HepG2 (cell line): ENCODE results near the gene PTGR3. TPM values are rescaled to one million over a fixed set of nuclear protein-coding genes. Genes with fewer than 3 reads are reported as not detected.

Experiments
- ATAC-seq: fragments of 200-7000 bp; cut with Tn5 transposase; 3 replicates; pipeline ENCODE4 v1.9.1; 2020; ENCODE audit warnings: mild to moderate bottlenecking, moderate library complexity
- BruUV-seq: library from RNA; stranded (reverse); fragments of 400-500 nt; replicated peaks from 2 replicates; lab custom pipeline; 2021; lab: Mats Ljungman, UMichigan
- CTCF ChIA-PET: fragments of 300-600 bp; formaldehyde crosslinking; extraction: SDS; loops from one replicate; lab custom pipeline; 2021; ENCODE audit warnings: low total read pairs, inconsistent platforms, low intra/inter-chr PET ratio; lab: Yijun Ruan, JAX
- POLR2A ChIA-PET: fragments of 350-600 bp; sonication (Branson Sonifier 250); formaldehyde crosslinking; loops from one replicate; lab custom pipeline; 2020; ENCODE audit warnings: antibody characterized with exemption, inconsistent platforms; lab: Yijun Ruan, JAX
- DNase-seq: peaks from one replicate; pipeline ENCODE4 v3.0.0-alpha.2; 2015; ENCODE audit warnings: low spot score
- FAIRE-seq: peaks from 3 replicates; lab custom pipeline; 2011; peaks lifted over from hg19 to GRCh38; lab: Jason Lieb, UNC
- H2AFZ ChIP-seq: one replicate; pipeline ENCODE4 v1.6.1; 2011; ENCODE audit warnings: low read length, inconsistent platforms
- H3K27ac ChIP-seq: fragments of 300-600 bp; 3 replicates; pipeline ENCODE4 v1.8.0; 2011; ENCODE audit warnings: mixed run types, mild to moderate bottlenecking, mixed read lengths, low read length, inconsistent platforms; ENCODE audit not compliant: insufficient read depth; ENCODE audit errors: extremely low read length
- H3K27me3 ChIP-seq, 2 experiments: fragments of 200-600 bp in 1 of 2; 2 replicates in 1 of 2; 3 replicates in 1 of 2; pipeline versions ENCODE4 v1.6.0 to v1.8.0; 2011; ENCODE audit warnings: low read length in 2 of 2, mild to moderate bottlenecking in 2 of 2, moderate library complexity in 2 of 2, inconsistent platforms in 1 of 2; ENCODE audit not compliant: insufficient read depth in 2 of 2, control insufficient read depth in 1 of 2
- H3K36me3 ChIP-seq, 2 experiments: fragments of 200-600 bp in 1 of 2; replicated peaks in 1 of 2; 2 replicates in 1 of 2; 3 replicates in 1 of 2; pipeline versions ENCODE4 v1.5.1 to v1.8.0; 2011; ENCODE audit warnings: low read length in 2 of 2, inconsistent platforms in 1 of 2; ENCODE audit not compliant: insufficient read depth in 2 of 2, control insufficient read depth in 1 of 2
- H3K4me1 ChIP-seq: 2 replicates; pipeline ENCODE4 v1.5.1; 2012; ENCODE audit warnings: low read length, inconsistent platforms; ENCODE audit not compliant: insufficient read depth
- H3K4me2 ChIP-seq: 2 replicates; pipeline ENCODE4 v1.6.0; 2011; ENCODE audit warnings: low read depth, low read length, inconsistent platforms
- H3K4me3 ChIP-seq, 3 experiments: fragments of 200-600 bp in 1 of 3; sonication (generic), shearing (Covaris generic) in 1 of 3; replicated peaks in 1 of 3; 2 replicates each; pipeline ENCODE4 v1.5.1; 2011 to 2016; ENCODE audit warnings: low read length in 3 of 3, inconsistent platforms in 2 of 3, low read depth in 2 of 3, mild to moderate bottlenecking in 2 of 3, control low read depth in 1 of 3, mixed read lengths in 1 of 3; ENCODE audit not compliant: insufficient read depth in 1 of 3
- H3K79me2 ChIP-seq: one replicate; pipeline ENCODE4 v1.6.1; 2011; ENCODE audit warnings: low read length, inconsistent platforms; ENCODE audit not compliant: insufficient read depth
- H3K9ac ChIP-seq: 2 replicates; pipeline ENCODE4 v1.6.0; 2011; ENCODE audit warnings: mild to moderate bottlenecking, low read depth, low read length, inconsistent platforms; ENCODE audit not compliant: insufficient read depth
- H3K9me3 ChIP-seq: 2 replicates; pipeline ENCODE4 v1.5.1; 2012; ENCODE audit warnings: mild to moderate bottlenecking, low read length
- H4K20me1 ChIP-seq: 2 replicates; pipeline ENCODE4 v1.6.0; 2011; ENCODE audit warnings: inconsistent platforms, mild to moderate bottlenecking, low read length, moderate library complexity; ENCODE audit not compliant: insufficient read depth
- NFE2 ChIP-seq: sonication (generic); formaldehyde crosslinking; IDR thresholded peaks from 2 replicates; pipeline ENCODE4 v1.4.0; 2020; ENCODE audit warnings: missing genetic modification reagents
- ZNF232 ChIP-seq: sonication (generic); formaldehyde crosslinking; IDR thresholded peaks from 2 replicates; pipeline ENCODE4 v1.4.0; 2020; ENCODE audit warnings: missing genetic modification reagents, borderline replicate concordance
- ZNF646 ChIP-seq: sonication (generic); formaldehyde crosslinking; IDR thresholded peaks from 2 replicates; pipeline ENCODE4 v1.9.0; 2021; ENCODE audit warnings: mild to moderate bottlenecking, missing genetic modification reagents
- WGBS: methylation state at CpG from one replicate; pipeline ENCODE4 v1.1.6; 2017; ENCODE audit warnings: low lambda C conversion rate; 5-methylcytosine and 5-hydroxymethylcytosine counted together
- in situ Hi-C: cut with HindIII; loops from 2 replicates; pipeline ENCODE4 v1.10.0; 2017; ENCODE audit warnings: low pct_unique_long_range_greater_than_20kb; ENCODE audit not compliant: extremely low pct_ligation_motif_present
- intact Hi-C: fragments of 100-400 bp; cut with micrococcal nuclease; formaldehyde crosslinking; loops from one replicate; pipeline ENCODE4 v1.10.0; 2022; ENCODE audit not compliant: unreplicated experiment
- polyA plus RNA-seq, 8 experiments: library from polyadenylated mRNA; depleted of rRNA in 3 of 8; stranded (reverse) in 7 of 8; unstranded in 1 of 8; fragments of >200 nt; fragmentation: Illumina TruSeq in 4 of 8; extraction: Trizol in 4 of 8; gene quantifications; 2 replicates each; pipeline versions ENCODE4 v1.2.1 to v1.2.3, GENCODE V29; 2011 to 2016; ENCODE audit warnings: low read depth in 4 of 8, missing spikeins in 1 of 8, mixed read lengths in 1 of 8; ENCODE audit not compliant: insufficient read depth in 1 of 8
- total RNA-seq, 5 experiments: library from RNA; depleted of rRNA; stranded (reverse); fragments of >200 nt; fragmentation: Illumina TruSeq; extraction: Trizol; gene quantifications; 2 replicates each; pipeline ENCODE4 v1.2.3, GENCODE V29; 2016; ENCODE audit warnings: low read depth in 1 of 5

The PTGR3 gene
- total and polyA plus RNA-seq, 2 of the 13 experiments (the other 11 are each of a cell fraction or from before 2014, with no cell fraction given) = 11.5 to 25.3 TPM

- DNase-seq (no peak), ATAC-seq (no peak), FAIRE-seq (no peak)
- peaks cover 3% of the 10 kb centered on the region for H3K79me2 ChIP-seq
- H3K27me3 ChIP-seq = no peaks in the 10 kb centered on the region
- intact Hi-C loops (no loop called here), in situ Hi-C loops (no loop called here)
- peaks cover 13% of the 10 kb centered on the region for H3K9me3 ChIP-seq
- TF ChIP-seq ZNF232 (no peak), ZNF646 (CRISPR knock-in tag) (no peak), NFE2 (no peak)
- H2AFZ ChIP-seq = no peak overlapping the region
- no peak overlapping the region for H3K27ac ChIP-seq
- H3K36me3 ChIP-seq = peaks cover 0 to 6% of the 10 kb centered on the region in 2 experiments; a peak in 1 of 5 replicates
- CTCF ChIA-PET = no interaction called here
- no peaks in the 10 kb centered on the region for H4K20me1 ChIP-seq
- BruUV-seq = no TSS peak
- POLR2A ChIA-PET = no interaction called here
- no peaks in the 10 kb centered on the region for H3K4me1 ChIP-seq
- no peak overlapping the region for H3K4me3 ChIP-seq
- 99% methylated on average over 9 of the region's 10 CpGs for WGBS
- no peak overlapping the region for H3K9ac ChIP-seq
- H3K4me2 ChIP-seq = no peak overlapping the region
Measured at GRCh38 chr18:75238786-75239185, 29.8 kb upstream of the PTGR3 start.
